Stomach (tissue), 9 donors: ENCODE data around the gene URAD. TPM values are rescaled to one million over a fixed set of nuclear protein-coding genes. Genes with fewer than 3 reads are reported as not detected.

Source experiments
- DNase-seq, 2 donors: peaks; one replicate each; pipeline versions ENCODE4 v3.0.0 to v3.0.0-alpha.2; 2013 to 2019
- H3K27ac ChIP-seq, 5 donors: fragments of 200-600 bp in 4 of 5; sonication (generic) in 4 of 5; one replicate each; pipeline ENCODE4 v1.5.1; 2013 to 2019; ENCODE audit warnings: mild to moderate bottlenecking in 1 of 5, moderate library complexity in 1 of 5
- H3K27me3 ChIP-seq, 3 donors: fragments of 200-600 bp; sonication (generic); one replicate each; pipeline ENCODE4 v1.5.1; 2017 to 2019; ENCODE audit warnings: mixed run types in 1 of 3
- H3K36me3 ChIP-seq, 4 donors: fragments of 200-600 bp; sonication (generic); 1 replicate in 3 of 4; 2 replicates in 1 of 4; pipeline ENCODE4 v1.5.1; 2016 to 2019
- H3K4me1 ChIP-seq, 4 donors: fragments of 200-600 bp; sonication (generic); one replicate each; pipeline ENCODE4 v1.5.1; 2016 to 2019
- H3K4me3 ChIP-seq, 4 donors: fragments of 200-600 bp; sonication (generic) in 3 of 4; one replicate each; pipeline ENCODE4 v1.5.1; 2016 to 2019; ENCODE audit warnings: mild to moderate bottlenecking in 1 of 4
- H3K9me3 ChIP-seq, 4 donors: fragments of 200-600 bp; sonication (generic); one replicate each; pipeline ENCODE4 v1.5.1; 2016 to 2019
- EP300 ChIP-seq: sonication (generic); formaldehyde crosslinking; IDR thresholded peaks from one replicate; pipeline ENCODE4 v1.6.1; 2017; ENCODE audit warnings: antibody characterized with exemption
- POLR2A ChIP-seq, 4 donors: fragments of 450-650 bp; IDR thresholded peaks; one replicate each; pipeline ENCODE4 v1.6.1; 2016; ENCODE audit warnings: antibody characterized with exemption in 4 of 4, control low read depth in 2 of 4, mild to moderate bottlenecking in 1 of 4, moderate library complexity in 1 of 4
- POLR2AphosphoS5 ChIP-seq, 3 donors: sonication (generic); formaldehyde crosslinking; IDR thresholded peaks; one replicate each; pipeline ENCODE4 v1.6.1; 2016; ENCODE audit warnings: antibody characterized with exemption in 3 of 3
- WGBS, 5 donors: extraction: QIAGEN DNeasy Blood & Tissue Kit in 3 of 5; methylation state at CpG; one replicate each; pipeline versions ENCODE4 v1.1.5 to v1.1.7; 2013 to 2018; 5-methylcytosine and 5-hydroxymethylcytosine counted together
- intact Hi-C: fragments of 100-400 bp; cut with DNase I; formaldehyde crosslinking; loops from one replicate; pipeline ENCODE4 v1.15.1; 2023; ENCODE audit warnings: low total_unique reads
- polyA plus RNA-seq, 3 donors: library from polyadenylated mRNA; stranded (reverse); fragments of 200-250 nt; gene quantifications; one replicate each; pipeline ENCODE4 v1.2.3, GENCODE V29; 2013
- total RNA-seq, 5 donors: library from RNA; depleted of rRNA; stranded (reverse); fragments of >200 nt; gene quantifications; one replicate each; pipeline versions ENCODE4 v1.1.0 to v1.2.3, GENCODE V29; 2014 to 2016
- TF ChIP-seq, protein P1 (sequence below), 7 experiments: fragments of 450-650 bp in 4 of 7; fragments of 200-600 bp in 3 of 7; sonication (generic) in 3 of 7; IDR thresholded peaks; one replicate each; pipeline ENCODE4 v1.5.1; 2016 to 2019; ENCODE audit warnings: antibody characterized with exemption in 7 of 7, control low read depth in 2 of 7, mild to moderate bottlenecking in 1 of 7
- donor health status: healthy with polysubstance abuse.
- donor health status: Bipolar disorder and iron deficiency.
- donor health status: healthy.

Gene URAD
- total and polyA plus RNA-seq, 8 donors, result 0.13 to 165 (median 1.1) TPM; not detected in 5

DNA sequence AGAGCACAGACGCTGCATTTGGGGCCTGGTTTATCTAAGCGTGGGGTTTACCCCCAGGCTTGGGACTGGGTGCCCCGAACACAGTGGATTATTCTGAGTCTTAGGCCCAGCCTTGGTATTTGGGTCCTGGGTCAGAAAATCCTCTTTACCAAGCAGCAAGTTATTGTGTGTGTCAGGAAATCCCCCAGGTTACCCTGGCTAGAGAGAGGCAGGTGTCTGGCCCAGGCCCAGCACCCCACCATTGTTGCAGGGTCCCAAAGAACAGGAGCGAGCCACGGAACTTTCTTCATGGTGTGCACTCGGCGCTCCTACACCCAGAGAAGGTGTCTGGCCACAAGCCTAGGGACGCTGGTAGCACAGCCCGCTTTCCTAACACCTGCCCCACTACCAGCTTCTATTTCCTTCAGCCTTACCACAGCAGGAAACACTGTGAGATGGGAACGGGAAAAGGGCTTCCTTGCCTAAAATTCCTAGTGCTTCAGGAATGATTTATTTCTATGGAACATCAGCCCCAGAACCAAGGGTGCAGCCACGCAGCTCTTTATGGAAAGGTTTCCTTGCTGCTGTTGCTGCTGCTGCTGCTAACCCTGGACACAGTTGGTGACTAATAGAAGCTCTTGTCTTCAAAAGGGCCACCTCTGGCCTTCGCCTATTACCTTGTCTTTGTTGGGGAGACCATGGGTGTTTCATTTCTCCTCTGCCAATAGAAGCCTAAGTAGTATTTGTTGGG lies 12.0 kb downstream of the URAD start:
- H3K9me3 ChIP-seq, result no peaks in the 10 kb centered on the region
- H3K36me3 ChIP-seq, result no peaks in the 10 kb centered on the region
- peaks cover 19 to 57% (median 43%) of the 10 kb centered on the region in 4 donors for H3K4me1 ChIP-seq
- H3K27ac ChIP-seq, result no peak overlapping the region
- peak in 1 of 2 donors; percentile 15 for DNase-seq
- intact Hi-C loops, result loop anchor here (10.0 kb wide), 3 partner anchors 152 to 1032 kb away; no protein-coding TSS in a partner anchor
- H3K4me3 ChIP-seq, result no peak overlapping the region
- H3K27me3 ChIP-seq, result peaks cover 47 to 100% (median 96%) of the 10 kb centered on the region in 3 donors
- 10 to 37% (median 25%) methylated on average over 12 of the region's 12 CpGs for WGBS, 5 donors
- TF ChIP-seq EP300 (no peak), POLR2A (IDR thresholded peaks at IDR 0.05) (no peak), POLR2AphosphoS5 (IDR thresholded peaks at IDR 0.05) (no peak)
- TF ChIP-seq, protein P1, sequence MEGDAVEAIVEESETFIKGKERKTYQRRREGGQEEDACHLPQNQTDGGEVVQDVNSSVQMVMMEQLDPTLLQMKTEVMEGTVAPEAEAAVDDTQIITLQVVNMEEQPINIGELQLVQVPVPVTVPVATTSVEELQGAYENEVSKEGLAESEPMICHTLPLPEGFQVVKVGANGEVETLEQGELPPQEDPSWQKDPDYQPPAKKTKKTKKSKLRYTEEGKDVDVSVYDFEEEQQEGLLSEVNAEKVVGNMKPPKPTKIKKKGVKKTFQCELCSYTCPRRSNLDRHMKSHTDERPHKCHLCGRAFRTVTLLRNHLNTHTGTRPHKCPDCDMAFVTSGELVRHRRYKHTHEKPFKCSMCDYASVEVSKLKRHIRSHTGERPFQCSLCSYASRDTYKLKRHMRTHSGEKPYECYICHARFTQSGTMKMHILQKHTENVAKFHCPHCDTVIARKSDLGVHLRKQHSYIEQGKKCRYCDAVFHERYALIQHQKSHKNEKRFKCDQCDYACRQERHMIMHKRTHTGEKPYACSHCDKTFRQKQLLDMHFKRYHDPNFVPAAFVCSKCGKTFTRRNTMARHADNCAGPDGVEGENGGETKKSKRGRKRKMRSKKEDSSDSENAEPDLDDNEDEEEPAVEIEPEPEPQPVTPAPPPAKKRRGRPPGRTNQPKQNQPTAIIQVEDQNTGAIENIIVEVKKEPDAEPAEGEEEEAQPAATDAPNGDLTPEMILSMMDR (IDR thresholded peaks at IDR 0.05), result no peak

DNA sequence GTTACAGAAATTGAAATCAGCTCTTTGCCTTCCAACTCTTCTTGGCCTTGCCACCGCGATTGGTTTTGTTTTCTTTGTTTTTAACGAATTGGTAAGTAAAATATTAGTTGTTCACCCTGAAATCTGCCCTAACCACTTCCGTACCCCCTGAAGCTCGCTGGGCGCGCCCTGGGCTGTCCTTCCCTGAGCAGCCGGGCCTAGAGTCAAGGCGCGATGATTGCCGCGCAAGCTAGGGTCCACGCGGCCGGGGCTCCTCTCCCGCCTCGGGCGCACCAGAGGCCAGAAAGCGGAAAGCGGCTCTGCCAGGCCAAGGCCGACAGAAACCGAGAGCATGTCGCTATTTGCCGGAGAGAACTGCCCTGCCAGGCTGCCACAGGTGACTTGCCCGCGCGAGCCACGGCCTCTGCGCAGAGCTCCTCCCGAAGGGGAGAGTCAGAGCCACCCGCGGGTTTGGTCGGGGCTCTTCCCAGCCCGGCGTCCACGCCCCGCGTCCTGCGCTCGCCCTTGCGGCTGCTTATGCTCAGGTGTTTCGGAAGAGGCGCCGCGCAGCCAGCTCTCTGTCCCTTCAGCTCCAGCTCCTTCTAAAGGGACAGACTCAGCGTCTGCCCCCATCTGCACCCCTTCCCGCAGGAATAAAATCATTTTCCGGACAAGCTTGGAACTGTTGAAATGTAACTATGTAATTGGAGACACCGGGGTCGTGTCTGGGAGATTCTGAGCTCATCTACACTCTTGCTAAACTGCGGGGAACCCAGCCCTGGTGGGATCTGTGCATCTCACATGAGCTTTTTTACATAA lies 12.7 kb downstream of the URAD start:
- Histone ChIP-seq H3K9me3 (no peaks in the 10 kb centered on the region), H3K27me3 (peaks cover 53 to 100% (median 96%) of the 10 kb centered on the region in 3 donors), H3K27ac (no peak overlapping the region), H3K4me1 (peaks cover 19 to 54% (median 40%) of the 10 kb centered on the region in 4 donors), H3K4me3 (peak overlapping the region in 1 of 4 donors; percentile 28), H3K36me3 (no peaks in the 10 kb centered on the region)
- intact Hi-C loops, result loop anchor here (10.0 kb wide), 3 partner anchors 151 to 1031 kb away; no protein-coding TSS in a partner anchor
- 5 to 7% (median 7%) methylated on average over 22 to 51 of the region's 51 CpGs for WGBS, 5 donors
- DNase-seq, result peak in 1 of 2 donors; percentile 24
- no peak for TF ChIP-seq EP300
- TF ChIP-seq POLR2A (IDR thresholded peaks at IDR 0.05), result no peak
- TF ChIP-seq POLR2AphosphoS5 (IDR thresholded peaks at IDR 0.05), result no peak
- TF ChIP-seq, protein P1 (IDR thresholded peaks at IDR 0.05), result no peak

DNA sequence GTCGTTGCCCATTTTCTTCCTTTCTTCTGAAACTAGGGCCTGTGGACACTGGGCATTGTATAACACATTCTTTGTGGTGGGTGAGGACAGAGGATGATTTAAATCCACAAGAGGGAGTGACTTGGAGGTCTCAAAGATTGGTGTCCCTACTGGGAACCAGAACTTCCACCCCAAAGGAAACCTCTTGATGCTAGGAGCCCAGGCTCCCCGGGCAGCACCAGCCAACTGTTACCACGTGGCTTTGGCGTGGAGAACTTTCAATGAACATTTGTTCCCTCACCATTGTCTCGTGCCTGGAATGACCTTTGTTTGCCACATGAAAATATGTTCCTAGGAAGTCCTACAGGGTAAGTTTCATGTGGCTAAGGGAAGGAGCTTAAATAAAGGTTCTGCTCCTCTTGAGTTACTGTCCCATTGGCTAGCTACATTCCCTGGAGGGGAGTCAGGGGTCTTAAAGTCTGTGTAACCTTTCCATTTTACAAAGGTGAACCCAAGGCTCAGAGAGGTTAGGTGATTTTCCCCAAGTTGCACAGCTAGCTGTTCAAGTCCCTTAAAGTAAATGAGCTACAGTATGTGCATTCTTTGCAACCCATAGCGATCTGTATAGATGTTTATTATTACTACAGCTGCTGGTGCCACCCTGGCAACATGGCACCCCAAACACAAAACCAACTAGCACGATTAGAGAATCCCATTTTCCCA lies 14.4 kb downstream of the URAD start:
- intact Hi-C loops, result loop anchor here (10.0 kb wide), 3 partner anchors 149 to 1029 kb away; no protein-coding TSS in a partner anchor
- Histone ChIP-seq H3K27me3 (peaks cover 47 to 100% (median 96%) of the 10 kb centered on the region in 3 donors), H3K9me3 (no peaks in the 10 kb centered on the region), H3K36me3 (no peaks in the 10 kb centered on the region), H3K4me3 (no peak overlapping the region), H3K4me1 (peaks cover 8 to 52% (median 30%) of the 10 kb centered on the region in 4 donors), H3K27ac (no peak overlapping the region)
- TF ChIP-seq, protein P1 (IDR thresholded peaks at IDR 0.05), result no peak
- TF ChIP-seq POLR2A (IDR thresholded peaks at IDR 0.05) (no peak), EP300 (no peak), POLR2AphosphoS5 (IDR thresholded peaks at IDR 0.05) (no peak)
- WGBS, 5 donors, result 10 to 20% (median 16%) methylated on average over 7 of the region's 7 CpGs
- peak in 1 of 2 donors; percentile 11 for DNase-seq

DNA sequence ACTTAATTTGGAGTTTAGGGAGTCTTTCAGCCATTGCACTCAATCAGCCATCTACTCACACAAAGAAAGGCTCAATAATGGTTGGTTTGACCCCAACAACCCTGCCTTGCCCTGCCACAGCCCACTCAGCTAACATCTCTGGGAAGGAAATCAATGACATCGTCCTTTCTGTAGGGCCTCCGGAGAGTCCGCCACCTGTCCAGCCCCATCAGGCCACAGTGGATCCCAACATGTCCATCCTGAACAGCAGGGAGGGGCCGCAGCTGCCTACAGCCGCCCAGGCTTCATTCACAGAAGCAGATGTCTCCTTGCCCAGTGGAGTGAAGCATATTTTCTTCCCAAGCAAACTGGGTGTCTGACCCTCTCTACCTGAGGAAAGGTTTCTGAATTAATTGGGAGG lies 15.2 kb downstream of the URAD start:
- H3K9me3 ChIP-seq, result no peaks in the 10 kb centered on the region
- H3K4me3 ChIP-seq, result no peak overlapping the region
- H3K27me3 ChIP-seq, result peaks cover 46 to 100% (median 96%) of the 10 kb centered on the region in 3 donors
- H3K27ac ChIP-seq, result no peak overlapping the region
- H3K36me3 ChIP-seq, result no peaks in the 10 kb centered on the region
- DNase-seq, result peak in 1 of 2 donors; percentile 19
- TF ChIP-seq EP300 (no peak), POLR2AphosphoS5 (IDR thresholded peaks at IDR 0.05) (no peak)
- TF ChIP-seq, protein P1 (IDR thresholded peaks at IDR 0.05), result no peak
- H3K4me1 ChIP-seq, result peaks cover 13 to 52% (median 30%) of the 10 kb centered on the region in 4 donors
- intact Hi-C loops, result loop anchor here (10.0 kb wide), 3 partner anchors 148 to 1028 kb away; no protein-coding TSS in a partner anchor
- WGBS, 5 donors, result 24 to 47% (median 37%) methylated on average over 2 to 5 of the region's 5 CpGs
